Posterior vena cava (tissue), 2 donors: ENCODE results near the gene MT1M. TPM values are rescaled to one million over a fixed set of nuclear protein-coding genes. Genes with fewer than 3 reads are reported as not detected.
"Not testable (repeated sequence)": the region's sequence is repeated elsewhere in the genome, so short reads cannot be mapped to it uniquely, and the experiment has no call there.

Source experiments
- DNase-seq: peaks from one replicate; pipeline ENCODE4 v3.0.0-alpha.2; 2020; ENCODE audit warnings: low spot score
- intact Hi-C, 2 donors: fragments of 100-400 bp; cut with DNase I; formaldehyde crosslinking; loops; one replicate each; pipeline versions ENCODE4 v1.14.1 to v1.14.2; 2022 to 2023
- total RNA-seq, 2 donors: library from RNA; stranded (reverse); fragmentation: NEBNext Ultra II Directional; extraction: Animal tissue kit (Norgen Biotek cat#: 25700); gene quantifications; one replicate each; pipeline ENCODE4 v1.2.1, GENCODE V29; 2021
- donor health status: DM: yes; HTN: yes; CAD: no.
- donor health status: DM: yes; HTN: yes; CAD: no.

Gene MT1M
- total RNA-seq, 2 donors from 2014 or later: 82.2 to 146 TPM

DNA sequence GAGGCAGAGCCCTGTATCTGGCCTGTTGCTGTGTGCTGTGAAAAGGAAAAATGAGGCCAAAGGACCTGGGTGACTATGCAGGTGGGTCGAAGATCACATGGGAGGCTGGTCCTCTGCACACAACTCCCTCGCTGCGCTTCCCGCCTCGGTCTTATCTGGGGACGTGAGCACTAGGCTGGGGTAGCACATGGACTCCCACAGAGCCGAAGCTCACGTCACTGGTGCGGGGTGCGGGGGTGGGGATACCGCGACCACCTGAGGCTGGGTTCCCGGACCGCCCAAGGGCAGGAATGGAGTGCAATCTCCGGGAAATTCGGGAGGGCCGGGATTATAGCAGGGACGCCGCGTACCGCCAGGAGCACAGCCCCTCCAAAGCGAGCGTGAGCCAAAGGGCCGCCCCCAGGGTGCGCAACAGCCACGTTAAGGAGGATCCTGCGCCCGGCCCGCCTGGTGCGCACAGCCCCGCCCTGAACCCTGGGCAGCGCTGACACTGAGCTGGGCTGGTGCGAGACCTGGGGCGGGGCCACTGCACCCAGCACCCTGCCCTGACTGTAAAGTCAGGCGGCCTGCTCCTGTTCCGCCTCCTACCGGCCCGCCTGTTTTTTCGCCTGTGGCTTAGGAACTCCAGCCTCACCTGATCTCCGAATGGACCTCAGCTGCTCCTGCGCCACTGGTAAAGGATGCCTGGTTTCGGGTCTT, 10.8 kb downstream of the MT1M start:
- DNase-seq: peak; percentile 95
- intact Hi-C loops: no loop called here

DNA sequence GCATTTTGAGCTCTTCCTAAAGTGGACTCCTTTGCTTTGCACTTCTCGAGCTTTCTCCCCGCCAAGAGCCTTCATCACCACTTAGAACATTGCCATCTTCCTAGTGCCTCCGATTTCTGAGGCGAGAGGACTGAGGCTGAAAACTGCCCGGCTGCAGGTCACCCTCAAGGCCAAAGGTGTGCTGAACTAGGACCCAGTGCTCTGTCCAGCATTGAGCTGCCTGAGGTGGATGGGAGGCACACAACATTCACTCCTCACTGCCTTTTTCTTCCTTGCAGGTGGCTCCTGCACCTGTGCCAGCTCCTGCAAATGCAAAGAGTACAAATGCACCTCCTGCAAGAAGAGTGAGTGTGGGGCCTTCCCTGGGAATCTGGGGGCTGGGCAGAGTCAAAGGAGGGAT, 11.4 kb downstream of the MT1M start:
- intact Hi-C loops: no loop called here
- no peak for DNase-seq

DNA sequence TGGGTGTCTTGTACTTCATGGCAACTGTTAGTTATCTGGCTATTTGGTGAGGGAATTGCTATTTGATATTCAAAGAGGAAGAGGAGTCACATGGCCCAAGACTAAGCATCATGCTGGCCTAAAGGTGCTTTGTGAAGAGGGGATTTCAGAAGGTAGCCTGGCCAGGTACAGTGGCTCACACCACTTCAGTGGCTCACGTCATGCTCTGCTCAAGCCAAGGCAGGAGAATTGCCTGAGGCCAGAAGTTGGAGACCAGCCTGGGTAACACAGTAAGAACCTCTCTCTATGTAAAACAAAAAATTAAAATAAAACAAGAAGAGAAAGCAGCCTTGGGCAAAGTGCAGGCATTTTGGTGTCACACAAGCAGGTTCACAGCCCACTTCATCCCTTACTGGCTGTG, 12.9 kb downstream of the MT1M start:
- no peak for DNase-seq
- intact Hi-C loops: no loop called here

DNA sequence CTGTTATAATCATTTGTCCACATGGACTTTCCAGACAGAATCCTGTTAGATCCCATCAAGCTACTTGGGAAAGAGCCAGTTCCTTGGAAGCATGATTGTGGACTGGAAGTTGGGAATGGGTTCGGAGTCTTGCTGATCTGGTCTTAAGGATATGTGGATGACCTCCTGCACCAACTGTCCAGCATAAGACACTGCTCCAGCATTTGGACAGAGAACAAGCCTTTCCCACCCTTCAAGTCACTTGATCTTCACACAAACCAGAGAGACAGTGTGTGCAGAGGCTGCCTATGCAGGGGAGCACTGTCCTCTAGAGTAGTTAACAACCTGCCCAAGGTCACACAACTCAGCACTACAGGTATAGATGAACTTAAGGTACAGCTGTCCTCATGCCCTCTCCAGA, 13.4 kb downstream of the MT1M start:
- intact Hi-C loops: no loop called here
- DNase-seq: no peak

DNA sequence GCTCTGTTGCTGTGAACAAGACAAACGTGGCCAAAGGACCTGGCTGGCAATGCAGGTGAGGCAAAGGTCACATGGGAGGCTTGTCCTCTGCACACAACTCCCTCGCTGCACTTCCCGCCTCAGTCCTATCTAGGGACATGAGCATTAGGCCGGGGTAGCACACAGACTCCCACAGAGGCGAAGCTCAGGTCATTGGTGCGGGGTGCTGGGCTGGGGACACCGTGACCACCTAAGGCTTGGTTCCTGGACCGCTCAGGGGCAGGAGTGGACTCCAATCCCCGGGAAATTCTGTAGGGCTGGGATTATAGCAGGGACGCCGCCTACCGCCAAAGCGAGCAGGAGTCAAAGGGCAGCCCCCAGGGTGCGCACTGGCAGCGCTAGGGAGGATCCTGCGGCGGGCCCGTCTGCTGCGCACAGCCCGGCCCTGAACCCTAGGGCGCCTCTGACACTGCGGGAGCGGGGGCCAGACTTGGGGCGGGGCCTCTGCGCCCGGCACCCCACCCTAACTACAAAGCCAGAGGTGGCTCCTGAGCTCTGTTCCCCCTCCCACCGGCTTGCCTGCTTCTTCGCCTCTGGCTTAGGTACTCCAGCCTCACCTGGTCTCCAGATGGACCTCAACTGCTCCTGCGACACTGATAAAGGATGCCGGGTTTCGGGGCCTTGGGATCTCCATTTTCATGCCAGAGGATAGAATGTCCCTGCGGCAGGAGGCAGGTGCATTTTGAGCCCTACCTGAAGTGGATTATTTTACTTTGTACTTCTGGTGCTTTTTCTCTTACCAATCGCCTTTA, 15.4 kb downstream of the MT1M start:
- DNase-seq: no peak

DNA sequence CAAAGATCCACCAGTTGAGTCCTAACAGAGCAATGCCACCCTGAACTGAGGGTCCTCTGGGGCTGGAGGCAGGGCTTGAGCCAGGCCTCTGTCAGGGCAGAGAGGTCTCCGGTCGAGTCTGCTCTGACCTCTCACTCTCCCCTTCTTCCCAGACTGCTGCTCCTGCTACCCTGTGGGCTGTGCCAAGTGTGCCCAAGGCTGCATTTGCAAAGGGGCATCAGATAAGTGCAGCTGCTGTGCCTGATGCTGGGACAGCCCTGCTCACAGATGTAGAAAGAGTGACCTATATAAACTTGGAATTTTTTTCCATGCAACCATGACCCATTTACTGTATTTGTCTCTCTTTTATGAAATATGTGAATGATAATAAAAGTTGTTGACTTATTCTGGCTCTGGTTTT, 16.8 kb downstream of the MT1M start:
- no peak for DNase-seq

More for the DNA sequence above, 15.4 kb downstream of the MT1M start:
- intact Hi-C loops: no loop called here

DNA sequence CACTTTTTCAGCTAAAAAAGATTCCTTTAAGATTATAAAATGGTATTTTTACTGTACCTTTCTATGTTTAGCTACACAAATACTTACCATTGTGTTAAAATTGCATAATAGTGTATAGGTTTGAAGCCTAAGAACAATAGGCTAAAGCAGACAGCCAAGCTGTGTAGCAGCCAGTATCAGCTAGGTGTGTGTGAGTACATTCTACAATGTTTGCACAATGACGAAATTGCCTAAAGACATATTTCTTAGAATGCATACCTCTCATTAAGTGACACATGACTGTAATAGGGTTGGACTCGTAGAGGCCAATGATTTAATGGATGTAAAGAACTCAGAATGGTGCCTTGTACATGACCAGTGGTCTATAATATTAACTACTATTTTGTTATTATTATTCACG, 17.4 kb downstream of the MT1M start:
- DNase-seq: no peak
- intact Hi-C loops: no loop called here

More for the DNA sequence above, 16.8 kb downstream of the MT1M start:
- intact Hi-C loops: no loop called here

DNA sequence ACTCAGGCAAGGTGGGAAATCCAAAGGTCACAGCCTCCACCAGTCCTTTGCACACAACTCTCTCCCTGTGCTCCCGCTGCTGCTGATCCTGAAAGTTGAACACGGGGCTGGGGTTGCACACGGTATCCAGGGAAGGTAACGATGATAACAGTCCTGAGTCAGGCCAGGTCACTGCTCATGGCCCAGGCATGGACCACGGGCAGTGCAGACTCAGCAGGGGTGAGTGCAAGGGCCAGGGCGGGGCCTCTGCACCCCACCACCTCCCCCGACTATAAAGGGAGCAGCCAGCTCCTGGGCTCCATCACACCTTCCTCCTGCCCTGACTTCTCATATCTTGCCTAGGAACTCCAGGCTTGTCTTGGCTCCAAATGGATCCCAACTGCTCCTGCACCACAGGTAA, 19.1 kb downstream of the MT1M start, which contains the start of gene MT1B:
Gene MT1B (plus strand): TSS at position 301 of the 400 bp plus-strand sequence. CDS start 68 bp downstream, at position 369.
- DNase-seq: no peak
- intact Hi-C loops: no loop called here

DNA sequence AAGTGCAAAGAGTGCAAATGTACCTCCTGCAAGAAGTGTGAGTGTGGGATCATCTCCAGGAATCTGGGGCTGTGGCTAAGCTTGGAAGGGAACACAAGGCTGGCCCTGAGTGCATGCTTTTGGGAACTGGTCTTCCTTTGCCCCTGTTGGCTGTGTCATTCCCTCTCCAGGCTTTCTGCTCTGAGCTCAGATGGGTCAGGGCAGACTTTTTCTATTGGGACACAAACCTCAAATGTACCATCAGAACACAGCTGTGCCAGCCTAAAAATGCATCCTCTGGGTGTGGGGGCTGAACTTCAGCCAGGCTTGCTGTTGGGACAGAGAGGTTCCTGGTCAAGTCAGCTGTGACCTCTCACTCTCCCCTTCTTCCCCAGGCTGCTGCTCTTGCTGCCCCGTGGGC, 20.1 kb downstream of the MT1M start:
- intact Hi-C loops: no loop called here
- no peak for DNase-seq

DNA sequence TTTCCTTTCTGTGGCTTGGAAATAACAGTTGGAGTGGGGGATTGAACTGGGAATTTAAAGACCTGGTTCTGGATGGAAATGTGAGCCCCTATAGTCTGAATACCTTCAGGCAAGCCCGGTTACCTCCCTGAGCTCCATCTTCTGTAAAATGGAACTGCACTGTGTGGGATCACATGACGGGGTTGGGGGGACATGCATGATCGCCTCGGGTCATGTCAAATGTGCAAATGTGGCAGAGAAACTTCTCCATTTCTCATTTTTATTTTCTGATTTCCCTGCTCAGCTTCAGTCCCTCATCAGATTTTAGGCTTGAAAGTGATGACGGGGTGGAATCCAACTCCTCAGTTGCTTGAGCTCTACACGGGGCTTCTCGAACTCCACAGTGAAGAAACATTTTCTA, 20.8 kb downstream of the MT1M start:
- intact Hi-C loops: no loop called here
- DNase-seq: no peak

DNA sequence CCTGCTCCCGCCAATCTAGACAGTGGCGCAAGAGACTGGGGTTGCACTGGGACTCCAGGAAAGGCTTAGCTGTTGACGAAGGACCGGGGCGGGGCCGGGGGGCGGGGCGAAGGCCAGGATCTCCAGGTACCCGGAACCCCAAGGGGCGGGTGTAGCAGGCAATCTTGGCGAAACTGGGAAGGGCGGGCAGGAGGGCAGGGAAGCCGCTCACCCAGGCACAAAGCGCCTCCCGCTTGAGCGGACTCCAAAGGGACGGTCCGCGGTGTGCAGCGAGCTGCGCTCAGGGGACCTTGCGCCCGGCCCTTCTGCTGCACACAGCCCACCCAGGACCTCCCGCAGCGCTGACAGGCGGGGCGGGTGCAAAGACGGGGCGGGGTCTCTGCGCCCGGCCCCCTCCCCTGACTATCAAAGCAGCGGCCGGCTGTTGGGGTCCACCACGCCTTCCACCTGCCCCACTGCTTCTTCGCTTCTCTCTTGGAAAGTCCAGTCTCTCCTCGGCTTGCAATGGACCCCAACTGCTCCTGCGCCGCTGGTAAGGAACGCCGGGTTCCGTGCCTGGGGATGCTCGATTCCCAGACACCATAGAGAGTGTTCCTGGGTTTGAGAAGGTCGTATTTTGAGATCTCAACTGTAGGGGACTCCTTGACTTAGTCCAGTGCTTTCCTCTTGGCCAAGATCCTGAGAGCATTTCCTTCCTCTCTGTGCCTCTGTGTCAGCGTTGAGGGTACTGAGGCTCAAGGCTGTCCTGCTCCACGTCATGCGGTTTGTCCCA, 25.3 kb downstream of the MT1M start, which contains the start of gene MT1F:
Gene MT1F (plus strand): TSS at position 405 of the 772 bp plus-strand sequence. CDS start 100 bp downstream, at position 505.
- intact Hi-C loops: no loop called here

DNA sequence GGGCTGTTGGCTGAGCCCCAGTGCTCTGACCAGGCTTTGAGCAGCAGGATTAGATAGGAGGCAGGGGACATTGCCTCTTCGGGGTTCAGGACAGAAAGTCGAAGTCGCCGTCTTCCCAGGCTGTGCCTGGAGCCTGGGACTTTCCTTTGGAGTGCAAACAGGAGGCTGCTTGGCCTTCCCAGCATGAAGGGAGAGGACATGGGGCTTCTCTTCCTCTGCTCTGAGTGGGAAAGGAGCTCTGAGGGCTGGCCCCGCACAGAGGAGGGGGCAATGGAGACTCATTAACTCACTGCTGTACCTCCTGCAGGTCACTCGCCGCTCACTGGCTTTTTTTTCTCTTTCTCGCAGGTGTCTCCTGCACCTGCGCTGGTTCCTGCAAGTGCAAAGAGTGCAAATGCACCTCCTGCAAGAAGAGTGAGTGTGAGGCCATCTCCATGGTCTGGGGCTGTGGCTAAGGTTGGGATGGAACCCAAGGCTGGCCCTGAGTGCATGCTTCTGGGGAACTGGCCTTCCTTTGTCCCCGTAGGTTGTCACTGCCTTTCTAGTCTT, 25.9 kb downstream of the MT1M start:
- DNase-seq: peak; percentile 92

More for the DNA sequence above, 25.3 kb downstream of the MT1M start, which contains the start of gene MT1F:
- DNase-seq: peak; percentile 93

DNA sequence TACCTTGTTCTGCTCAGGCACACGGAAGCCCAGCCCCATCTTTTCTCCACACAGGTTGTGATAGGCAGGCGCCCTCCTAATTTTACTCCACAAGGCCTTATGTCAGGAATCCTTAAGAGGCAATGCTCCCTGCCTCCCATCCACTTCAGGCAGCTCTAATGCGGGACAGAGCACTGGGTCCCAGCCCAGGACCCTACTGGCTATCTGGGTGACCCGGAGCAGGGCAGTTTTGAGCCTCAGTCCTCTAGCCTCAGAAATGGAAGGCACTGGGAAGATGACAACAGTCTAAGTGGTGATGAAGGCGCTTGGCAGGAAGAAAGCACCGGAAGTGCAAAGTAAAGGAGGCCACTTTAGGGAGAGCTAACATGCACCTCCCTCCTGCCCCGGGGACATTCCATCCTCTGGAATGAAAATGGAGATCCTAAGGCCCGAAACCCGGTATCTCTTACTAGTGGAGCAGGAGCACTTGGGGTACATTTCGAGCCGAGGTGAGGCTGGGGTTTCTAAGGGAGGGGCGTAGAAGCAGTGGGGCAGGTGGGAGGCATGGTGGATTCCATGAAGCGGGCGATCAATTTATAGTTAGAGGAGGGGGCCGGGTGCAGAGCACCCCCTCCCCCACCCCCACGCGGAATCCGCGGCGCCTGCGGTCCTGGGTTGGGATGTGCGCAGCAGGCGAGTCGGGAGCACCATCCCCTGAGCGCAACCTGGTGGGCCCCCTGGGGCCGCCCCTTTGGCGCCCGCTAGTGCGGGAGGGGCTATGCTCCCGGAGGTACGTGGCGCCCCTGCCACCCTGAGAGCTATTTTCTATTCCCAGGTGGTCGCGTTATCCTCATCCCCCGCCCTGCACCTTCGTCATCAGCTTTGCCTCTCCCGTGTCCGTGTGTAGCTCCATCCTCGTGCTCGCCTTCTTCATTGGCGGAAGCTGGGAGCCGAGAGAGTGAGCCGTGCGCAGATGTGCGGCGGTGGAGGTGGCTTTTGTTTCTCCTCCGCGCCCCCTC, 30.2 kb downstream of the MT1M start:
- DNase-seq: no peak
- intact Hi-C loops: loop anchor here in 1 of 2 donors (10.0 kb wide), 1 partner anchor 72 kb away; the partner anchor contains the start of gene NUP93

More for the DNA sequence above, 25.9 kb downstream of the MT1M start:
- intact Hi-C loops: no loop called here

DNA sequence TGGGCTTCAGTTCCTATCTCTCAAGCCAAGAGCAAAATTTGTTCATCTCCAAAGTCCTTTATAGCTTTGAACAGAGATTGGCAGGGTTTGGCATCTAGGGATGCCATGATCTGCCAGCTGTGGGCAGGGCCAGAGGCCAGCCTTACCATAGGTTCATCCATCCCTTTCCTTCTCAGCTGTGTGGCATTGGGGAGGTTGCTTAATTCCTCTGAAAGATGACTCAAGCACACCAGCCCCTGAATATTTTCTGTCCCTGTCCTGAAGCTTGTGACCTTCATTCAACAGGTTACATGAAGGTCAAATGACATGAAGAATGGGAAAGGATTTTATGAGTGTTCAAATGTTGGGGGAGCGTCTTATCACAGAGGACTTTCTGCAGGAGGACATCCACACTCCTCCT, 32.0 kb downstream of the MT1M start:
- intact Hi-C loops: loop anchor here in 1 of 2 donors (10.0 kb wide), 1 partner anchor 70 kb away; the partner anchor contains the start of gene NUP93
- no peak for DNase-seq

DNA sequence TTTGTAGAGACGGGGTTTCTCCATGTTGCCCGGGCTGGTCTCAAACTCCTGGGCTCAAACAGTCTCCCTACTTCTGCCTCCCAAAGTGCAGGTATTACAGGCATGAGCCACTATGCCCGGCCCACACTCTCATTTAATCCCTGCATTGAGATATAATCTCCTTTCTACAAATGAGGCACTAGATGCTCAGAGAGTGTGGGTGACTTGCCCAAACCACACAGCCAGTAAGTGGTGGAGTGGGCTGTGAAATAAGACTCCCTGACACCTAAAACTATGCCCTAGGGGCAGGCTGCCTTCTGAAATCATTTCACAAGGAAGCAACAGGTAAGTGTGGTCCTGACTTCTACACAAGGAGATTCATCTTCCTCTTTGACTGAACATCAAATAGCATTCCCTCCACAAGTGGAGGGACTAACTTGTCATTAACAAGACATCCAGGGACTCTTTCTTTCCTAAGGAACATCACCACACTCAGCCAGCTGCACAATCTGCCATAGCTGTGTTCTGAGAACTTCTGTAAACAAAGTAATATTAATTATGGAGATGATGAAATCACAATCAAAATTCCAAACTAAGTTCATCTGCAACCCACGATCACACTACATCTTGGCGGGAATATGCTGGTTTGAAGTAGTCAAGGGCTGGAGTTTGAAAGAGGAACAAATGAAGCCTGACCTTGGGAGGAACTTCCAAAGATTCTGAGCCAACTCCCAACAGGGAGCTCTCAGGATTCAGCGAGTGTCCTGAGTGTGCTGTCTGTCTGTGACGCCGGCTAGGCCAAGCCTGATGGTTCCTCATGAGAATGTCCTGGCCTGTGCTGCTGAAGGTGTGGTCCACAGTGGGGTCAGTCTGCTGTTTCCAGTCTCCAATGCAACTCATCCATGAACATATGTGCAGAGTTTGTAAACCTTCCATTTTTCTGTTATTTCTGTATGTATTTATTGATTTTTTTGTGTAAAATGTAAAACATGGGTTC, 33.1 kb downstream of the MT1M start:
- not testable (repeated sequence) for DNase-seq
- intact Hi-C loops: loop anchor here in 1 of 2 donors (10.0 kb wide), 1 partner anchor 69 kb away; the partner anchor contains the start of gene NUP93
